Vagina (tissue), 2 donors: ENCODE results near the gene C2CD2L.
"Not testable (repeated sequence)": the region's sequence is repeated elsewhere in the genome, so short reads cannot be mapped to it uniquely, and the experiment has no call there.

Source experiments
- CTCF ChIP-seq, 3 experiments: fragments of 450-650 bp in 2 of 3; fragments of 200-600 bp in 1 of 3; sonication (generic) in 1 of 3; IDR thresholded peaks; one replicate each; pipeline ENCODE4 v1.5.1; 2017 to 2019; ENCODE audit warnings: antibody characterized with exemption in 3 of 3, mild to moderate bottlenecking in 2 of 3, moderate library complexity in 2 of 3
- POLR2AphosphoS5 ChIP-seq, 2 donors: sonication (generic); formaldehyde crosslinking; IDR thresholded peaks; one replicate each; pipeline ENCODE4 v1.9.0; 2017; ENCODE audit warnings: antibody characterized with exemption in 2 of 2, mild to moderate bottlenecking in 2 of 2, low read depth in 1 of 2; ENCODE audit not compliant: insufficient read depth in 1 of 2

GRCh38 chr11:119167077-119167458, 59.9 kb downstream of the C2CD2L start:
- not testable (repeated sequence) for TF ChIP-seq CTCF (IDR thresholded peaks at IDR 0.05); POLR2AphosphoS5 (IDR thresholded peaks at IDR 0.05; ENCODE audit: insufficient read depth in 1 of 2, low read depth in 1 of 2)
